GM10266 (cell line): Measurements from ENCODE around the gene DCTN5.

Experiments
- DNase-seq: peaks from one replicate; pipeline ENCODE4 v3.0.0; 2012; ENCODE audit errors: extremely low spot score
- CTCF ChIP-seq: IDR thresholded peaks from 2 replicates; pipeline ENCODE4 v1.5.1; 2012; ENCODE audit warnings: mild to moderate bottlenecking, low read depth; ENCODE audit not compliant: control insufficient read depth, insufficient read depth; ENCODE audit errors: missing control alignments

The DCTN5 gene

DNA sequence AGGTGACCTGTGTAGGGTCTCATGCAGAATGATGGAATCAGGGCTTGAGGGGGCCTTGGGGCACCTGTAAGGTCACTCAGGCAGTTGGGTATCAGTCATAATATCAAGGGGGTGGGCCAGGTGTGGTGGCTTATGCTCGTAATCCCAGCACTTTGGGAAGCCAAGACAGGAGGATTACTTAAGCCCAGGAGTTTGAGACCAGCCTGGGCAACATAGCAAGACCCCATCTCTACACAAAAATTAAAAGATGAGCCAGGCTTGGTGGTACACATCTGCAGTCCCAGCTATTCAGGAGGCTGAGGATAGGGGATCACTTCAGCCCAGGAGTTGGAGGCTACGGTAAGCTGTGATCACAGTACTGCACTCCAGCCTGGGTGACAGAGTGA, 64.2 kb downstream of the DCTN5 start:
- DNase-seq: no peak
- no peak for TF ChIP-seq CTCF

DNA sequence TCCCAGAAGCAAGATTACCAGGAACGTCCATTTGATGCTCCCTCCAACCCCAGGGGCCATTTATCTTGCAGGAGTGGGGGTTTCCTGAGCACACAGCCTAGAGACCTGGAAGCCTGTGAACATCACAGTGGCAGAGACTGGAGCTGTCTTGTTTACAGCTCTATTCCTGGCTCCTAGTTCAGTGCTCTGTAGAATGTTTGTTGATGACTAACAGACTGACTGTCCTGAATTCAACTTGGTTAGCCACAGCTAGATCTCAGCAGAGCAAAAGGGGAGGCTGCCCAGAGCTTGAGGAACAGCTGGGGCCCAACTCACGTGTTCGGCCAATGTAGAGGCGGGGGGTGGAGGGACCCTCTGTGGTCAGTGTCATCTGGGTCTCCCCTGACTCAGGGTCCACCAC, 65.2 kb downstream of the DCTN5 start:
- no peak for TF ChIP-seq CTCF
- DNase-seq: no peak

DNA sequence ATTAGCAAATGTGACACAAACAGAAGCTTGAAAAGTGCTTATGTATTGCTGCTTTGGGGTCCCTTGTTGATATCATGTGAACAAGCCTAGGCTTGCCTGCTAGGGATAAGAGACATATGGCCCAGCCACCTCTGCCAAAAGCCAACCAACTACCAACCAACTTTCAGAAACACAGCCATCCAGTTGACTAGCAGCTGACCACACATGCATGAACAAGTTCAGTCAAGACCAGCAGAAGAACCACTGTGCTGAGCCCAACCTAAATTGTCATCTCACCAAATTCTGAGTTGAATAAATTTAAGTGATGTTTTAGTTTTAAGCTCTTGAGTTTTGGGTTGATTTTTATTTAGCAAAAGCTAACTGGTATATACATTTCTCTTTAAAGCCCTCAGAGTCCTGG, 68.3 kb downstream of the DCTN5 start:
- no peak for TF ChIP-seq CTCF
- DNase-seq: no peak

- DNase-seq: no peak
- no peak for TF ChIP-seq CTCF
These were observed 68.7 kb downstream of the DCTN5 start for GRCh38 chr16:23710008-23710407.

GRCh38 chr16:23710504-23710903, 69.2 kb downstream of the DCTN5 start:
- no peak for DNase-seq
- no peak for TF ChIP-seq CTCF

DNA sequence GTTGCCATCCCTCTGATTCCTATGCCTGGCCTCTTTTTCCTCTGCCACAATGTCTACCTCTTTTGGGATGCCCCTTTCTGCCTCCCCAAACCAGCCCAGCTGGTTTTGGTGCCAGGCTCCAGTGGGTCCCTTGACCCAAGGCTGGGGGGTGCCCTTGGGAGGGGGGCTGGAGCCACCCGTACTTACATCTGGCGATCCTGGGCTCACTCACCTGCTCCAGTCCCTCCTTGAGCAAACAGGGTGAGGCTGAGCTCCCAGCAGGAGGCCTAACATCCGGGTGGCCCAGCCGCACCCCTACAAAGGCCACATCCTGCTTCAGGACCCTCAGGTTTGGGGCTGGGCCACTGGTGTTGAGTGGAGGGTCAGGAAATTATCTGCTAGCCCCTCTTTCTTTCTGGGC, 70.5 kb downstream of the DCTN5 start:
- DNase-seq: no peak
- no peak for TF ChIP-seq CTCF

DNA sequence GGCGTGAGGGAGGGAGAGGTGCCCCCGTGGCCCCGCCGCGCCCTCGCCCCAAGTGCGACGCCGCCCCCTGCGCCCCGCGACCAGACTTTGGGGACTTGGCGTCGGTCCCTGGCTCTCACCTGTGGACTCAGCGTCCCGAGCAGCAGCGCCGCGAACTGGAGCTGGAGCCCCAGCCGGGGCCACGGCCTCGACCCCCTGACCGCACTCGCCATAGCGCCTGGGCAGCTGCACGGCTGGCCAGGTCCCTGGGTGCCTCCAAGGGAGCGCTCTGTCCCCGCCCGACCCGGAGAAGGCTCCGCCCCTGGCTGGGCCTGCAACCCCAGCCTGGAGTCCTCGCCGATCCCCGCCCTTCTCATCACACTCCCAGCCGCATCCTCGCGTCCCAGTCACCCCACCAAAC, 71.7 kb downstream of the DCTN5 start, which contains the start of gene ERN2:
TSS of gene ERN2 (minus strand) at position 247 of the 400 bp plus-strand sequence. CDS start at position 212, 35 bp downstream.
- no peak for DNase-seq
- no peak for TF ChIP-seq CTCF
